Vagina (tissue), 2 donors: ENCODE measurements around the gene MEIS1.

Source experiments
- CTCF ChIP-seq, 3 experiments: fragments of 450-650 bp in 2 of 3; fragments of 200-600 bp in 1 of 3; sonication (generic) in 1 of 3; IDR thresholded peaks; one replicate each; pipeline ENCODE4 v1.5.1; 2017 to 2019; ENCODE audit warnings: antibody characterized with exemption in 3 of 3, mild to moderate bottlenecking in 2 of 3, moderate library complexity in 2 of 3
- POLR2A ChIP-seq, 2 donors: fragments of 450-650 bp; IDR thresholded peaks; one replicate each; pipeline ENCODE4 v1.6.1; 2017; ENCODE audit warnings: antibody characterized with exemption in 2 of 2, mild to moderate bottlenecking in 2 of 2, moderate library complexity in 2 of 2
- POLR2AphosphoS5 ChIP-seq, 2 donors: sonication (generic); formaldehyde crosslinking; IDR thresholded peaks; one replicate each; pipeline ENCODE4 v1.9.0; 2017; ENCODE audit warnings: antibody characterized with exemption in 2 of 2, mild to moderate bottlenecking in 2 of 2, low read depth in 1 of 2; ENCODE audit not compliant: insufficient read depth in 1 of 2

- TF ChIP-seq CTCF (IDR thresholded peaks at IDR 0.05) (no peak), POLR2A (IDR thresholded peaks at IDR 0.05) (no peak), POLR2AphosphoS5 (IDR thresholded peaks at IDR 0.05; ENCODE audit: insufficient read depth in 1 of 2, low read depth in 1 of 2) (no peak)
Observed at GRCh38 chr2:66525606-66526005, 90.7 kb downstream of the MEIS1 start.
